Stomach (tissue), 4 donors: ENCODE data around the gene TLR8.

Experiments used
- CTCF ChIP-seq, 7 experiments: fragments of 450-650 bp in 4 of 7; fragments of 200-600 bp in 3 of 7; sonication (generic) in 3 of 7; IDR thresholded peaks; one replicate each; pipeline ENCODE4 v1.5.1; 2016 to 2019; ENCODE audit warnings: antibody characterized with exemption in 7 of 7, control low read depth in 2 of 7, mild to moderate bottlenecking in 1 of 7
- EP300 ChIP-seq: sonication (generic); formaldehyde crosslinking; IDR thresholded peaks from one replicate; pipeline ENCODE4 v1.6.1; 2017; ENCODE audit warnings: antibody characterized with exemption
- POLR2A ChIP-seq, 4 donors: fragments of 450-650 bp; IDR thresholded peaks; one replicate each; pipeline ENCODE4 v1.6.1; 2016; ENCODE audit warnings: antibody characterized with exemption in 4 of 4, control low read depth in 2 of 4, mild to moderate bottlenecking in 1 of 4, moderate library complexity in 1 of 4
- POLR2AphosphoS5 ChIP-seq, 3 donors: sonication (generic); formaldehyde crosslinking; IDR thresholded peaks; one replicate each; pipeline ENCODE4 v1.6.1; 2016; ENCODE audit warnings: antibody characterized with exemption in 3 of 3

- TF ChIP-seq CTCF (IDR thresholded peaks at IDR 0.05) (no peak), POLR2A (IDR thresholded peaks at IDR 0.05) (no peak), POLR2AphosphoS5 (IDR thresholded peaks at IDR 0.05) (no peak), EP300 (no peak)
Observed at GRCh38 chrX:12881914-12882313, 24.5 kb upstream of the TLR8 start.
